Neural cell (in vitro differentiated cells): ENCODE results near the gene IGIP. TPM values are rescaled to one million over a fixed set of nuclear protein-coding genes. Genes with fewer than 3 reads are reported as not detected.

Source experiments
- H2AFZ ChIP-seq: fragments of 200-600, 300-800 bp; sonication (generic), shearing (Covaris generic); 2 replicates; pipeline ENCODE4 v1.6.0; 2014; ENCODE audit warnings: low read depth, mild to moderate bottlenecking, antibody characterized with exemption, low read length, moderate library complexity
- H3F3A ChIP-seq: fragments of 200-600 bp; shearing (Covaris generic); 2 replicates; pipeline ENCODE4 v1.6.1; 2016; ENCODE audit warnings: mild to moderate bottlenecking, moderate library complexity, mixed read lengths, antibody characterized with exemption, low read length; ENCODE audit not compliant: insufficient read depth, poor library complexity, severe bottlenecking
- H3K27ac ChIP-seq: fragments of 200-600, 300-800 bp; sonication (generic), shearing (Covaris generic); 2 replicates; pipeline ENCODE4 v1.5.1; 2014; ENCODE audit warnings: mild to moderate bottlenecking, low read length, moderate library complexity
- H3K27me3 ChIP-seq: fragments of 300-800, 200-600 bp; sonication (generic), shearing (Covaris generic); 2 replicates; pipeline ENCODE4 v1.6.0; 2014; ENCODE audit warnings: mild to moderate bottlenecking, low read depth, low read length, moderate library complexity; ENCODE audit not compliant: insufficient read depth
- H3K36me3 ChIP-seq: fragments of 300-800, 200-600 bp; sonication (generic), shearing (Covaris generic); 2 replicates; pipeline ENCODE4 v1.5.1; 2014; ENCODE audit warnings: mild to moderate bottlenecking, antibody characterized with exemption, low read length, moderate library complexity; ENCODE audit not compliant: insufficient read depth
- H3K4me2 ChIP-seq: fragments of 300-800, 200-600 bp; sonication (generic), shearing (Covaris generic); 2 replicates; pipeline ENCODE4 v1.6.0; 2014; ENCODE audit warnings: mild to moderate bottlenecking, low read length
- H3K4me3 ChIP-seq: fragments of 300-800, 200-600 bp; sonication (generic), shearing (Covaris generic); 2 replicates; pipeline ENCODE4 v1.5.1; 2014; ENCODE audit warnings: mild to moderate bottlenecking, low read length, moderate library complexity
- H3K79me2 ChIP-seq: fragments of 200-600 bp; shearing (Covaris generic); replicated peaks from 2 replicates; pipeline ENCODE4 v1.6.0; 2014; ENCODE audit warnings: mild to moderate bottlenecking, low read length, moderate library complexity; ENCODE audit not compliant: insufficient read depth
- H3K9ac ChIP-seq: fragments of 300-800, 200-600 bp; sonication (generic), shearing (Covaris generic); 2 replicates; pipeline ENCODE4 v1.6.1; 2016; ENCODE audit warnings: mild to moderate bottlenecking, low read length, mixed read lengths
- H3K9me2 ChIP-seq: fragments of 200-600 bp; shearing (Covaris generic); 2 replicates; pipeline ENCODE4 v1.6.1; 2016; ENCODE audit warnings: mild to moderate bottlenecking, low read length, mixed read lengths; ENCODE audit not compliant: insufficient read depth
- H3K9me3 ChIP-seq: fragments of 200-600, 300-800 bp; sonication (generic), shearing (Covaris generic); 2 replicates; pipeline ENCODE4 v1.6.1; 2016; ENCODE audit warnings: mild to moderate bottlenecking, mixed run types, low read length, moderate library complexity, mixed read lengths
- H4K20me1 ChIP-seq: fragments of 200-600 bp; shearing (Covaris generic); 2 replicates; pipeline ENCODE4 v1.6.1; 2016; ENCODE audit warnings: mild to moderate bottlenecking, mixed run types; ENCODE audit not compliant: insufficient read depth
- CTCF ChIP-seq: fragments of 450-650 bp; IDR thresholded peaks from 2 replicates; pipeline ENCODE4 v1.5.1; 2014; ENCODE audit warnings: antibody characterized with exemption, mild to moderate bottlenecking, moderate library complexity; ENCODE audit not compliant: poor library complexity, severe bottlenecking
- EP300 ChIP-seq: fragments of 450-650 bp; conservative IDR thresholded peaks from 2 replicates; pipeline ENCODE4 v1.6.1; 2014; ENCODE audit warnings: antibody characterized with exemption, mild to moderate bottlenecking, moderate library complexity; ENCODE audit not compliant: poor library complexity, severe bottlenecking
- MXI1 ChIP-seq: fragments of 450-650 bp; conservative IDR thresholded peaks from 2 replicates; pipeline ENCODE4 v1.6.1; 2014; ENCODE audit warnings: antibody characterized with exemption, mild to moderate bottlenecking; ENCODE audit not compliant: poor library complexity, severe bottlenecking
- POLR2AphosphoS5 ChIP-seq: IDR thresholded peaks from 2 replicates; pipeline ENCODE4 v1.6.1; 2012
- RAD21 ChIP-seq: fragments of 450-650 bp; conservative IDR thresholded peaks from 2 replicates; pipeline ENCODE4 v1.6.1; 2014; ENCODE audit warnings: antibody characterized with exemption, mild to moderate bottlenecking, moderate library complexity
- REST ChIP-seq: IDR thresholded peaks from 2 replicates; pipeline ENCODE4 v1.6.1; 2012; ENCODE audit warnings: borderline replicate concordance
- polyA plus RNA-seq: library from polyadenylated mRNA; depleted of rRNA; stranded (reverse); fragments of >200 nt; gene quantifications from 2 replicates; pipeline ENCODE4 v1.2.3, GENCODE V29; 2014

IGIP gene
- polyA plus RNA-seq, 1 donor from 2014 or later: 4.4 TPM

- H3K27ac ChIP-seq: no peak overlapping the region
- H4K20me1 ChIP-seq: no peaks in the 10 kb centered on the region
- no peaks in the 10 kb centered on the region for H3K9me3 ChIP-seq
- TF ChIP-seq CTCF (peak; percentile 34), RAD21 (no peak), POLR2AphosphoS5 (no peak)
- H3K9ac ChIP-seq: no peak overlapping the region
- peaks cover 20% of the 10 kb centered on the region for H3K27me3 ChIP-seq
- H3K4me2 ChIP-seq: no peak overlapping the region
- peak overlapping the region; percentile 36 for H3K4me3 ChIP-seq
- H3K36me3 ChIP-seq: no peaks in the 10 kb centered on the region
- H3K9me2 ChIP-seq: no peaks in the 10 kb centered on the region
- no peak overlapping the region for H2AFZ ChIP-seq
- peaks cover 13% of the 10 kb centered on the region for H3K79me2 ChIP-seq
- no peaks in the 10 kb centered on the region for H3F3A ChIP-seq
Measured at GRCh38 chr5:140118302-140118936, 7.3 kb upstream of the IGIP start.

GRCh38 chr5:140126315-140127012 lies 727 bp downstream of the IGIP start:
- H3K9me3 ChIP-seq: no peaks in the 10 kb centered on the region
- TF ChIP-seq MXI1 (no peak), REST (no peak), POLR2AphosphoS5 (no peak), CTCF (no peak), EP300 (no peak)

More at GRCh38 chr5:140126315-140127012, 727 bp downstream of the IGIP start:
- Histone ChIP-seq H2AFZ (no peak overlapping the region), H3K27ac (no peak overlapping the region), H3K36me3 (no peaks in the 10 kb centered on the region), H3K9ac (no peak overlapping the region), H3K9me2 (no peaks in the 10 kb centered on the region), H3K27me3 (no peaks in the 10 kb centered on the region), H3K4me3 (no peak overlapping the region), H3K4me2 (no peak overlapping the region), H3F3A (no peaks in the 10 kb centered on the region), H4K20me1 (no peaks in the 10 kb centered on the region), H3K79me2 (no peaks in the 10 kb centered on the region)
